K562 (cell line): Measurements from ENCODE around the gene RDH16. TPM values are rescaled to one million over a fixed set of nuclear protein-coding genes. Genes with fewer than 3 reads are reported as not detected.

Experiments
- ATAC-seq: fragments of 200-7000 bp; cut with Tn5 transposase; 3 replicates; pipeline ENCODE4 v1.9.1; 2020; ENCODE audit warnings: moderate library complexity
- BruUV-seq: library from RNA; stranded (reverse); fragments of 400-500 nt; replicated peaks from 2 replicates; lab custom pipeline; 2021; lab: Mats Ljungman, UMichigan
- CTCF ChIA-PET: fragments of 300-600 bp; formaldehyde crosslinking; extraction: SDS; loops from one replicate; lab custom pipeline; 2021; ENCODE audit warnings: low intra/inter-chr PET ratio; lab: Yijun Ruan, JAX
- POLR2A ChIA-PET: fragments of 300-600, 350-650 bp; sonication (Branson Sonifier 250); formaldehyde crosslinking; extraction: SDS; loops from one replicate; lab custom pipeline; 2021; ENCODE audit warnings: antibody characterized with exemption, inconsistent platforms; lab: Yijun Ruan, JAX
- DNase-seq, 4 experiments: peaks; one replicate each; pipeline versions ENCODE4 v3.0.0 to v3.0.0-alpha.2; 2011 to 2018; ENCODE audit warnings: low spot score in 3 of 4, mixed read lengths in 3 of 4; ENCODE audit errors: extremely low read depth in 1 of 4
- FAIRE-seq: peaks from 2 replicates; lab custom pipeline; 2011; peaks lifted over from hg19 to GRCh38; lab: Jason Lieb, UNC
- H2AFZ ChIP-seq: 2 replicates; pipeline ENCODE4 v1.6.0; 2011; ENCODE audit warnings: low read depth, low read length, control low read depth, inconsistent platforms
- H3K27ac ChIP-seq: fragments of 200-600 bp; 3 replicates; pipeline ENCODE4 v1.8.0; 2011; ENCODE audit warnings: low read depth, mild to moderate bottlenecking, control low read depth, inconsistent platforms, low read length, moderate library complexity, mixed read lengths; ENCODE audit errors: extremely low read depth
- H3K27me3 ChIP-seq, 2 experiments: fragments of 300-600 bp in 1 of 2; 2 replicates in 1 of 2; 3 replicates in 1 of 2; pipeline versions ENCODE4 v1.6.0 to v1.8.0; 2011; ENCODE audit warnings: inconsistent platforms in 2 of 2, low read length in 2 of 2, mild to moderate bottlenecking in 1 of 2, mixed read lengths in 1 of 2, moderate library complexity in 1 of 2; ENCODE audit not compliant: control insufficient read depth in 2 of 2, insufficient read depth in 2 of 2
- H3K36me3 ChIP-seq: fragments of 300-600 bp; 3 replicates; pipeline ENCODE4 v1.8.0; 2011; ENCODE audit warnings: mild to moderate bottlenecking, low read length, inconsistent platforms; ENCODE audit not compliant: control insufficient read depth, insufficient read depth
- H3K4me1 ChIP-seq, 2 experiments: fragments of 200-600 bp in 1 of 2; replicated peaks in 1 of 2; 2 replicates in 1 of 2; 3 replicates in 1 of 2; pipeline versions ENCODE4 v1.5.1 to v1.8.0; 2011; ENCODE audit warnings: inconsistent platforms in 2 of 2, low read length in 2 of 2, mild to moderate bottlenecking in 1 of 2, mixed read lengths in 1 of 2, moderate library complexity in 1 of 2; ENCODE audit not compliant: control insufficient read depth in 2 of 2, insufficient read depth in 2 of 2
- H3K4me2 ChIP-seq: 2 replicates; pipeline ENCODE4 v1.6.1; 2011; ENCODE audit warnings: low read length, control low read depth, inconsistent platforms, mixed read lengths; ENCODE audit not compliant: insufficient read depth
- H3K4me3 ChIP-seq: fragments of 200-600 bp; sonication (generic), shearing (Covaris generic); 2 replicates; pipeline ENCODE4 v1.5.1; 2016; ENCODE audit warnings: control low read depth, inconsistent platforms
- H3K79me2 ChIP-seq: fragments of 200-600 bp; 3 replicates; pipeline ENCODE4 v1.8.0; 2011; ENCODE audit warnings: low read length, inconsistent platforms; ENCODE audit not compliant: control insufficient read depth, insufficient read depth
- H3K9ac ChIP-seq, 2 experiments: 2 replicates each; pipeline versions ENCODE4 v1.6.0 to v1.6.1; 2011; ENCODE audit warnings: low read depth in 2 of 2, low read length in 2 of 2, control low read depth in 1 of 2, inconsistent platforms in 1 of 2, mild to moderate bottlenecking in 1 of 2, mixed read lengths in 1 of 2; ENCODE audit not compliant: insufficient read depth in 1 of 2
- H3K9me1 ChIP-seq: one replicate; pipeline ENCODE4 v1.6.0; 2011; ENCODE audit warnings: inconsistent platforms, mild to moderate bottlenecking, low read length, moderate library complexity; ENCODE audit not compliant: control insufficient read depth, insufficient read depth
- H3K9me3 ChIP-seq: replicated peaks from 2 replicates; pipeline ENCODE4 v1.5.1; 2011; ENCODE audit warnings: low read depth, low read length, inconsistent platforms; ENCODE audit not compliant: control insufficient read depth, insufficient read depth
- H4K20me1 ChIP-seq: replicated peaks from 2 replicates; pipeline ENCODE4 v1.6.1; 2011; ENCODE audit warnings: low read length, inconsistent platforms, mixed read lengths; ENCODE audit not compliant: control insufficient read depth, insufficient read depth
- BCOR ChIP-seq: fragments of 450-650 bp; IDR thresholded peaks from 2 replicates; pipeline ENCODE4 v1.6.1; 2016
- CEBPB ChIP-seq: fragments of 450-650 bp; IDR thresholded peaks from 2 replicates; pipeline ENCODE4 v1.6.1; 2016; ENCODE audit warnings: missing genetic modification characterization, missing compliant biosample characterization
- EP300 ChIP-seq: IDR thresholded peaks from 2 replicates; pipeline ENCODE4 v1.6.1; 2012; ENCODE audit warnings: low read length, improper control_type of control experiment
- EP400 ChIP-seq: fragments of 450-650 bp; IDR thresholded peaks from 2 replicates; pipeline ENCODE4 v1.6.1; 2017; ENCODE audit warnings: antibody characterized with exemption, mild to moderate bottlenecking, moderate library complexity
- ETV1 ChIP-seq: fragments of 450-650 bp; conservative IDR thresholded peaks from 2 replicates; pipeline ENCODE4 v1.6.1; 2016; ENCODE audit warnings: missing genetic modification characterization, control low read depth, low read depth, missing compliant biosample characterization
- GATA2 ChIP-seq: sonication (generic); formaldehyde crosslinking; IDR thresholded peaks from 2 replicates; pipeline ENCODE4 v1.4.0; 2020; ENCODE audit warnings: mild to moderate bottlenecking, missing genetic modification reagents
- HDAC1 ChIP-seq, 2 experiments: fragments of 450-650 bp; IDR thresholded peaks; 2 replicates each; pipeline ENCODE4 v1.6.1; 2016 to 2017; ENCODE audit warnings: inconsistent platforms in 1 of 2, mild to moderate bottlenecking in 1 of 2, moderate library complexity in 1 of 2
- HDAC2 ChIP-seq: fragments of 450-650 bp; IDR thresholded peaks from 2 replicates; pipeline ENCODE4 v1.6.1; 2016; ENCODE audit warnings: mild to moderate bottlenecking
- MED1 ChIP-seq: sonication (generic); formaldehyde crosslinking; IDR thresholded peaks from 2 replicates; pipeline ENCODE4 v1.8.1; 2023; ENCODE audit warnings: missing genetic modification reagents, borderline replicate concordance
- MIER1 ChIP-seq: fragments of 450-650 bp; IDR thresholded peaks from 2 replicates; pipeline ENCODE4 v1.6.1; 2016; ENCODE audit warnings: antibody characterized with exemption, mild to moderate bottlenecking, low read depth
- MTA3 ChIP-seq: fragments of 450-650 bp; formaldehyde crosslinking; IDR thresholded peaks from 2 replicates; pipeline ENCODE4 v1.6.1; 2017; ENCODE audit warnings: mild to moderate bottlenecking, borderline replicate concordance
- MYC ChIP-seq, 2 experiments: fragments of 250-450 bp in 1 of 2; sonication (Bioruptor Pico) in 1 of 2; IDR thresholded peaks; 2 replicates each; pipeline versions ENCODE4 v1.5.1 to v1.6.1; 2012 to 2021; ENCODE audit warnings: low read depth in 2 of 2, borderline replicate concordance in 1 of 2, improper control_type of control experiment in 1 of 2, low read length in 1 of 2, mild to moderate bottlenecking in 1 of 2, moderate library complexity in 1 of 2
- PML ChIP-seq: IDR thresholded peaks from 2 replicates; pipeline ENCODE4 v1.6.1; 2012; ENCODE audit warnings: low read length, inconsistent platforms
- POLR2AphosphoS5 ChIP-seq: IDR thresholded peaks from 2 replicates; pipeline ENCODE4 v1.6.1; 2011; ENCODE audit warnings: mild to moderate bottlenecking, low read depth, low read length, moderate library complexity; ENCODE audit not compliant: control insufficient read depth, insufficient read depth
- RCOR1 ChIP-seq, 2 experiments: IDR thresholded peaks; 2 replicates each; pipeline ENCODE4 v1.6.1; 2012; ENCODE audit warnings: low read depth in 2 of 2, low read length in 2 of 2, borderline replicate concordance in 1 of 2, improper control_type of control experiment in 1 of 2
- SMARCA4 ChIP-seq: fragments of 450-650 bp; IDR thresholded peaks from 2 replicates; pipeline ENCODE4 v1.6.1; 2016
- SMARCC2 ChIP-seq: fragments of 450-650 bp; IDR thresholded peaks from 2 replicates; pipeline ENCODE4 v1.6.1; 2017; ENCODE audit warnings: antibody characterized with exemption, moderate library complexity, mild to moderate bottlenecking, low read depth
- SMARCE1 ChIP-seq: fragments of 450-650 bp; IDR thresholded peaks from 2 replicates; pipeline ENCODE4 v1.7.1; 2016; ENCODE audit warnings: mild to moderate bottlenecking
- STAT5A ChIP-seq: IDR thresholded peaks from 2 replicates; pipeline ENCODE4 v1.6.1; 2012; ENCODE audit warnings: low read length, inconsistent platforms, borderline replicate concordance
- TRIM24 ChIP-seq, 2 experiments: fragments of 450-650 bp; IDR thresholded peaks; 2 replicates each; pipeline ENCODE4 v1.6.1; 2016
- WGBS: fragments of 100-300 bp; shearing (Covaris generic); methylation state at CpG from one replicate; pipeline ENCODE4 v1.1.6; 2016; ENCODE audit warnings: low coverage, mixed read lengths; ENCODE audit not compliant: insufficient coverage; ENCODE audit errors: missing lambda C conversion rate; 5-methylcytosine and 5-hydroxymethylcytosine counted together
- in situ Hi-C: fragments of 300-500 bp; cut with MboI; formaldehyde crosslinking; loops from 4 replicates; pipeline ENCODE4 v1.15.0; 2018; ENCODE audit warnings: inconsistent platforms, mixed read lengths
- intact Hi-C: fragments of 100-400 bp; cut with micrococcal nuclease; formaldehyde crosslinking; loops from 2 replicates; pipeline ENCODE4 v1.14.2; 2022
- polyA plus RNA-seq, 8 experiments: library from polyadenylated mRNA; depleted of rRNA in 4 of 8; stranded (reverse) in 5 of 8; unstranded in 3 of 8; fragments of >200 nt; fragmentation: Nextera tagmentation in 2 of 8; fragmentation: Illumina TruSeq in 1 of 8; extraction: Ambion mirVana in 2 of 8; extraction: Trizol in 1 of 8; gene quantifications; 2 replicates each; pipeline versions ENCODE4 v1.2.1 to v1.2.3, GENCODE V29; 2011 to 2014; ENCODE audit warnings: inconsistent platforms in 1 of 8, missing spikeins in 1 of 8
- total RNA-seq, 7 experiments: library from RNA; depleted of rRNA in 6 of 7; stranded (reverse); fragments of >200 nt in 6 of 7; fragmentation: Illumina TruSeq in 2 of 7; extraction: Trizol in 2 of 7; gene quantifications; 2 replicates each; pipeline versions ENCODE4 v1.2.1 to v1.2.3, GENCODE V29; 2011 to 2021; ENCODE audit warnings: low replicate concordance in 1 of 7
- TF ChIP-seq, protein P1 (sequence below), 2 experiments: fragments of 150-350 bp in 1 of 2; IDR thresholded peaks; 2 replicates each; pipeline ENCODE4 v1.6.1; 2012 to 2016; ENCODE audit warnings: low read depth in 2 of 2, low read length in 2 of 2, mild to moderate bottlenecking in 1 of 2, moderate library complexity in 1 of 2

RDH16 gene
- total and polyA plus RNA-seq, 9 of the 15 experiments (the other 6 are each of a cell fraction or from before 2014, with no cell fraction given): 0.11 to 0.52 (median 0.22) TPM; not detected in 1

DNA sequence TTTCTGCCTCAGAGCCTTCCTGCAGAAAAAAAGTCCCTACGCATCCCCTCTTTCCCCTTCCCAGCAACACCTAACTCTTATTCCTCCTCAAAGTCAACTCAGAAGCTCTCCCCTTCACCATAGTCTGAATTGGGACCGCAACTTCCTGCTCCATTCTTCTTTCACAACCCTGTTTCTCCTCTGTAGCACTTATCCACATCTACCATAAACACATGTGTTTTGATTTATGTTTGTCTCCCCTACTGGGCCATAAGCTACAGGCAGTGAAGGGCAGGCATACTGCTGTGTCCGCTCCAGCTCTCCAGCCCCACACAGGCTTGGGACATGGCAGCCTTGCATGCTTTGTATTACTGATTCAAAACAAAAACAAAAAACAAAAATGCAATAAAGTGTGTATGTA is 29.1 kb downstream of the RDH16 start:
- Histone ChIP-seq H3K27ac (no peak overlapping the region), H3K9me1 (no peaks in the 10 kb centered on the region), H3K9ac (no peak overlapping the region), H3K36me3 (no peaks in the 10 kb centered on the region), H3K9me3 (no peaks in the 10 kb centered on the region), H3K4me3 (no peak overlapping the region), H3K79me2 (no peaks in the 10 kb centered on the region), H4K20me1 (no peaks in the 10 kb centered on the region), H2AFZ (peak overlapping the region; percentile 78), H3K27me3 (no peaks in the 10 kb centered on the region), H3K4me1 (peaks cover 31 to 46% of the 10 kb centered on the region in 2 experiments), H3K4me2 (no peak overlapping the region)
- intact Hi-C loops (no loop called here), in situ Hi-C loops (no loop called here)
- WGBS: 18% methylated on average over 3 of the region's 3 CpGs
- FAIRE-seq (peak; percentile 29), ATAC-seq (peak; percentile 64), DNase-seq (peak in 3 of 4 experiments; percentile 25 to 56 (median 40))
- POLR2A ChIA-PET: interaction anchor here (0.7 to 1.6 kb wide), 4 partner anchors 10 to 590 kb away, joined by 3 to 4 read pairs (median 4); partner anchors contain the start of gene NACA
- CTCF ChIA-PET: no interaction called here
- no TSS peak for BruUV-seq
- peak; percentile 43; the same call in 1 of the 2 replicates for TF ChIP-seq SMARCE1
- peak; percentile 71 for TF ChIP-seq ETV1 (tag)
- no peak for TF ChIP-seq MIER1
- TF ChIP-seq HDAC1 (IDR thresholded peaks at IDR 0.05): 0 out of 4 replicates have a peak, but pooled peaks of 1 of the 2 experiments have one; percentile 23
- TF ChIP-seq GATA2 (CRISPR knock-in tag): peak; percentile 64
- TF ChIP-seq POLR2AphosphoS5: no peak
- 0 out of 2 replicates have a peak, but pooled peaks have one; percentile 23 for TF ChIP-seq MTA3
- TF ChIP-seq, protein P1, sequence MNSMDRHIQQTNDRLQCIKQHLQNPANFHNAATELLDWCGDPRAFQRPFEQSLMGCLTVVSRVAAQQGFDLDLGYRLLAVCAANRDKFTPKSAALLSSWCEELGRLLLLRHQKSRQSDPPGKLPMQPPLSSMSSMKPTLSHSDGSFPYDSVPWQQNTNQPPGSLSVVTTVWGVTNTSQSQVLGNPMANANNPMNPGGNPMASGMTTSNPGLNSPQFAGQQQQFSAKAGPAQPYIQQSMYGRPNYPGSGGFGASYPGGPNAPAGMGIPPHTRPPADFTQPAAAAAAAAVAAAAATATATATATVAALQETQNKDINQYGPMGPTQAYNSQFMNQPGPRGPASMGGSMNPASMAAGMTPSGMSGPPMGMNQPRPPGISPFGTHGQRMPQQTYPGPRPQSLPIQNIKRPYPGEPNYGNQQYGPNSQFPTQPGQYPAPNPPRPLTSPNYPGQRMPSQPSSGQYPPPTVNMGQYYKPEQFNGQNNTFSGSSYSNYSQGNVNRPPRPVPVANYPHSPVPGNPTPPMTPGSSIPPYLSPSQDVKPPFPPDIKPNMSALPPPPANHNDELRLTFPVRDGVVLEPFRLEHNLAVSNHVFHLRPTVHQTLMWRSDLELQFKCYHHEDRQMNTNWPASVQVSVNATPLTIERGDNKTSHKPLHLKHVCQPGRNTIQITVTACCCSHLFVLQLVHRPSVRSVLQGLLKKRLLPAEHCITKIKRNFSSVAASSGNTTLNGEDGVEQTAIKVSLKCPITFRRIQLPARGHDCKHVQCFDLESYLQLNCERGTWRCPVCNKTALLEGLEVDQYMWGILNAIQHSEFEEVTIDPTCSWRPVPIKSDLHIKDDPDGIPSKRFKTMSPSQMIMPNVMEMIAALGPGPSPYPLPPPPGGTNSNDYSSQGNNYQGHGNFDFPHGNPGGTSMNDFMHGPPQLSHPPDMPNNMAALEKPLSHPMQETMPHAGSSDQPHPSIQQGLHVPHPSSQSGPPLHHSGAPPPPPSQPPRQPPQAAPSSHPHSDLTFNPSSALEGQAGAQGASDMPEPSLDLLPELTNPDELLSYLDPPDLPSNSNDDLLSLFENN (IDR thresholded peaks at IDR 0.05; ENCODE audit: low read depth in 2 of 2, low read length in 2 of 2): 0 out of 4 replicates have a peak, but pooled peaks of 1 of the 2 experiments have one; percentile 41
- no peak for TF ChIP-seq BCOR
- peak; percentile 47; the same call in 1 of the 2 replicates for TF ChIP-seq HDAC2
- 0 out of 2 replicates have a peak, but pooled peaks have one; percentile 29 for TF ChIP-seq MYC (IDR thresholded peaks at IDR 0.05; ENCODE audit: low read depth, low read length)
- TF ChIP-seq MYC (CRISPR knock-in tag; IDR thresholded peaks at IDR 0.05; ENCODE audit: borderline replicate concordance, low read depth): no peak
- TF ChIP-seq EP300: peak; percentile 23; the same call in 1 of the 2 replicates
- TF ChIP-seq SMARCC2: 0 out of 2 replicates have a peak, but pooled peaks have one; percentile 33
- TF ChIP-seq STAT5A: peak; percentile 21; the same call in 1 of the 2 replicates
- peak; percentile 27; the same call in 1 of the 2 replicates for TF ChIP-seq SMARCA4
- TF ChIP-seq TRIM24 (IDR thresholded peaks at IDR 0.05): peak; percentile 33 to 65; a peak in 2 of 4 replicates
- TF ChIP-seq PML: 0 out of 2 replicates have a peak, but pooled peaks have one; percentile 36
- TF ChIP-seq CEBPB (tag): peak; percentile 83
- TF ChIP-seq EP400: no peak
- no peak for TF ChIP-seq MED1 (CRISPR knock-in tag)
- peak in 1 of 2 experiments; percentile 67; a peak in 1 of 4 replicates for TF ChIP-seq RCOR1 (IDR thresholded peaks at IDR 0.05; ENCODE audit: borderline replicate concordance in 1 of 2, low read depth in 2 of 2, low read length in 2 of 2)
